Endodermal cell (in vitro differentiated cells): ENCODE results near the gene HDAC4. TPM values are rescaled to one million over a fixed set of nuclear protein-coding genes. Genes with fewer than 3 reads are reported as not detected.

Experiments
- DNase-seq: peaks from one replicate; pipeline ENCODE4 v3.0.0-alpha.2; 2017
- H3K27ac ChIP-seq: 2 replicates; pipeline ENCODE4 v1.5.1; 2013; ENCODE audit warnings: mild to moderate bottlenecking, low read depth, low read length, moderate library complexity
- H3K27me3 ChIP-seq: 2 replicates; pipeline ENCODE4 v1.6.1; 2013; ENCODE audit warnings: mild to moderate bottlenecking, low read length, moderate library complexity; ENCODE audit not compliant: insufficient read depth, control insufficient read depth, poor library complexity, severe bottlenecking
- H3K36me3 ChIP-seq: 2 replicates; pipeline ENCODE4 v1.7.0; 2013; ENCODE audit warnings: mild to moderate bottlenecking, low read length, moderate library complexity; ENCODE audit not compliant: control insufficient read depth, insufficient read depth
- H3K4me1 ChIP-seq: one replicate; pipeline ENCODE4 v1.7.0; 2013; ENCODE audit warnings: low read length; ENCODE audit not compliant: control insufficient read depth, insufficient read depth
- H3K4me3 ChIP-seq: 2 replicates; pipeline ENCODE4 v1.5.1; 2013; ENCODE audit warnings: mild to moderate bottlenecking, low read length, moderate library complexity
- H3K9ac ChIP-seq: 2 replicates; pipeline ENCODE4 v1.6.1; 2013; ENCODE audit warnings: mild to moderate bottlenecking, low read length, moderate library complexity; ENCODE audit not compliant: poor library complexity, severe bottlenecking; ENCODE audit errors: extremely low read depth
- H3K9me3 ChIP-seq: 2 replicates; pipeline ENCODE4 v1.6.1; 2013; ENCODE audit warnings: mild to moderate bottlenecking, low read length, moderate library complexity; ENCODE audit not compliant: control insufficient read depth
- H3K27ac Mint-ChIP-seq: 2 replicates; pipeline ENCODE4 v1.8.0; 2020; ENCODE audit warnings: mixed read lengths
- H3K27me3 Mint-ChIP-seq: 2 replicates; pipeline ENCODE4 v1.8.0; 2021; ENCODE audit warnings: mild to moderate bottlenecking, mixed read lengths; ENCODE audit not compliant: insufficient read depth
- H3K36me3 Mint-ChIP-seq: 2 replicates; pipeline ENCODE4 v1.8.0; 2020; ENCODE audit warnings: low read depth, mixed read lengths
- H3K4me1 Mint-ChIP-seq: 2 replicates; pipeline ENCODE4 v1.8.0; 2020; ENCODE audit warnings: mixed read lengths
- H3K4me3 Mint-ChIP-seq: 2 replicates; pipeline ENCODE4 v1.8.0; 2020; ENCODE audit warnings: mild to moderate bottlenecking, moderate library complexity, mixed read lengths
- H3K9me3 Mint-ChIP-seq: 2 replicates; pipeline ENCODE4 v1.8.0; 2020; ENCODE audit warnings: mild to moderate bottlenecking, mixed read lengths
- CTCF ChIP-seq: fragments of 200-600 bp; sonication (generic); conservative IDR thresholded peaks from 2 replicates; pipeline ENCODE4 v1.5.0; 2021; ENCODE audit warnings: antibody characterized with exemption, mild to moderate bottlenecking
- WGBS, 2 experiments: methylation state at CpG; one replicate each; pipeline versions ENCODE4 v1.1.5 to v1.1.7; 2013; ENCODE audit warnings: missing lambda C conversion rate in 2 of 2, mixed read lengths in 1 of 2; ENCODE audit not compliant: insufficient coverage in 1 of 2, insufficient read length in 1 of 2; 5-methylcytosine and 5-hydroxymethylcytosine counted together
- total RNA-seq, 2 donors: library from RNA; stranded (reverse); fragmentation: NEBNext Ultra II Directional in 1 of 2; extraction: Animal tissue kit (Norgen Biotek cat#: 25700) in 1 of 2; gene quantifications; 2 replicates in 1 of 2; 3 replicates in 1 of 2; pipeline ENCODE4 v1.2.1, GENCODE V29; 2021

Gene HDAC4
- total RNA-seq, 2 donors from 2014 or later, result 45.7 to 51.2 TPM

GRCh38 chr2:239216614-239217273 is 184.1 kb downstream of the HDAC4 start:
- Mint-ChIP-seq H3K36me3 (no peaks in the 10 kb centered on the region), H3K27ac (no peak overlapping the region), H3K4me1 (peaks cover 22% of the 10 kb centered on the region), H3K4me3 (no peak overlapping the region), H3K9me3 (no peaks in the 10 kb centered on the region), H3K27me3 (no peaks in the 10 kb centered on the region)
- Histone ChIP-seq H3K9ac (no peak overlapping the region), H3K27me3 (no peaks in the 10 kb centered on the region), H3K36me3 (no peaks in the 10 kb centered on the region), H3K4me3 (no peak overlapping the region), H3K4me1 (peaks cover 8% of the 10 kb centered on the region), H3K27ac (no peak overlapping the region), H3K9me3 (no peaks in the 10 kb centered on the region)
- WGBS, 2 experiments, result 82 to 100% methylated on average over 4 to 17 of the region's 17 CpGs
- no peak for DNase-seq
- TF ChIP-seq CTCF, result no peak

DNA sequence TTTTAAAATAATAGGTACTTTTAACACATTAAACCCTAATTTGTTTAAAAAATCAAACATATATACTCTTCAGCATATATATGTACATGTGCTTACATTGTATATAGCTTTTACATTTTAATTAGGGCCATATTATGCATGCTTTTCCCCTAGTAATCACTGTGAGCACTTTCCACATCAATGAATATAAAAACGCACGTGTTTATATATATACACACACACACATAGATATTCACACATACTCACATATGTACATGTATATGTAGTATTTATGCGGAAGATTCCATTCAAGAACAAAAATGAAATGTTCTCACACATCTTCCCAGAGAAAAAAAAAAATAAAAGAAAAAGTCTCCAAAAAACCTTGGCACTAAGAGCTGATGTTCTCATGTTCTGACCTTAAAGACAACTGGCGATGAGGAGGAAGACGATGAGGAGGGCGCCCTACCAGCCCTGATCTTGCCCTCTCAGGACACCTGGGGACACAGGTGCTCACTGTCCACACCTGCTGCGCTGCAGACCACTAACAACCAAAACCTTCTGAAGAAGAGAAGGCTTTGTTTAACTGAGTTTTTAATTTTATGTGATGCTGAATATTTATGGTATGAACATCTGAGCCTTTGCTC is 184.7 kb downstream of the HDAC4 start:
- Mint-ChIP-seq H3K27ac (no peak overlapping the region), H3K36me3 (no peaks in the 10 kb centered on the region), H3K9me3 (no peaks in the 10 kb centered on the region), H3K4me3 (no peak overlapping the region), H3K4me1 (peaks cover 28% of the 10 kb centered on the region), H3K27me3 (no peaks in the 10 kb centered on the region)
- Histone ChIP-seq H3K4me3 (no peak overlapping the region), H3K4me1 (peaks cover 14% of the 10 kb centered on the region), H3K9ac (no peak overlapping the region), H3K27me3 (no peaks in the 10 kb centered on the region), H3K36me3 (no peaks in the 10 kb centered on the region), H3K27ac (no peak overlapping the region), H3K9me3 (no peaks in the 10 kb centered on the region)
- DNase-seq, result no peak
- WGBS, 2 experiments, result 97 to 100% methylated on average over 1 to 4 of the region's 7 CpGs
- no peak for TF ChIP-seq CTCF

GRCh38 chr2:239215136-239215925 is 185.5 kb downstream of the HDAC4 start:
- H3K4me1 ChIP-seq, result peaks cover 14% of the 10 kb centered on the region
- Mint-ChIP-seq H3K4me1 (peaks cover 29% of the 10 kb centered on the region), H3K36me3 (no peaks in the 10 kb centered on the region), H3K9me3 (no peaks in the 10 kb centered on the region), H3K27me3 (no peaks in the 10 kb centered on the region), H3K4me3 (no peak overlapping the region), H3K27ac (no peak overlapping the region)
- H3K27me3 ChIP-seq, result no peaks in the 10 kb centered on the region
- H3K9ac ChIP-seq, result no peak overlapping the region
- DNase-seq, result no peak
- H3K9me3 ChIP-seq, result no peaks in the 10 kb centered on the region
- TF ChIP-seq CTCF, result no peak
- no peak overlapping the region for H3K27ac ChIP-seq
- H3K36me3 ChIP-seq, result no peaks in the 10 kb centered on the region
- no peak overlapping the region for H3K4me3 ChIP-seq
- WGBS, 2 experiments, result 96% methylated on average over 10 to 23 of the region's 23 CpGs
